Hepatic stellate cell (primary cell): ENCODE measurements around the gene HIPK3.
"Not testable (repeated sequence)": the region's sequence is repeated elsewhere in the genome, so short reads cannot be mapped to it uniquely, and the experiment has no call there.

Experiments used
- DNase-seq: peaks from one replicate; pipeline ENCODE4 v3.0.0; 2011; ENCODE audit warnings: low spot score

Gene HIPK3

DNA sequence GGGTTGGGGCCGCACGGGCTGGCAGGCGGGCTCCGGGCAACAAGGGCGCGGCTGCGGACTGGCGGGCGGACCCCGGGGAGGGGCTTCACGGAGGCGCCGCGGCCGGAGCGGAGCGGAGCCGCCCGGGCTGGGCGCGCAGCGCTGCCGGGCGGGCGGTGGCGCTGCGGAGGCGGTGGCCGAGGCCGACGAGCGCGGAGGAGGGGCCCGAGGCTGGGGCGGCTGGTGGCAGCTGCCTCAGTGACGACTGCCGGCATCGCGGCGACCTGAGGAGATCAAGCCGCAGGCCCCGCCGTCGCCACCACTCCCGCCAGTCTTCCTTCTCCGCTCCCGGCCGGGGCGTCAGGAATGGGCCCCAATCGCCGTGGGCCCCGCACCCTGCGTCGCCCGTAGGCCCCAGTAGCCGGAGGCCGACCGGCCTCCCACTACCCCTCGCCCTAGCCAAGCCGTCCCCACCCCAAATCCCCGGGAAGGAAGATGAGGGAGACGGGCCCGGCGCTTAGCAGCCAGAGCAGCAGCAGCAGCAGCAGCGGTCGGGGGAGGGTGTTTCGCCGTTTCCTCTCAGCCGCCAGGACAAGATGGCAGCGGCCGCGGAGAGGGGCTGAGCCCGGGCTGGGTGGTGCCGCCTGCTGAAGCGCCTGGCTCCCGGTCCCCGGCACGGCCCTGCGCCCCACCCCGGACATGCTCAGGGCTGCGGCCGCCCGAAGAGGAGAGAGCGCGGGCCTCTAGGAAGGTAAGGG is at the start of gene HIPK3:
TSS of gene HIPK3 (plus strand) at position 222 of the 737 bp plus-strand sequence.
- DNase-seq: peak; percentile 81

DNA sequence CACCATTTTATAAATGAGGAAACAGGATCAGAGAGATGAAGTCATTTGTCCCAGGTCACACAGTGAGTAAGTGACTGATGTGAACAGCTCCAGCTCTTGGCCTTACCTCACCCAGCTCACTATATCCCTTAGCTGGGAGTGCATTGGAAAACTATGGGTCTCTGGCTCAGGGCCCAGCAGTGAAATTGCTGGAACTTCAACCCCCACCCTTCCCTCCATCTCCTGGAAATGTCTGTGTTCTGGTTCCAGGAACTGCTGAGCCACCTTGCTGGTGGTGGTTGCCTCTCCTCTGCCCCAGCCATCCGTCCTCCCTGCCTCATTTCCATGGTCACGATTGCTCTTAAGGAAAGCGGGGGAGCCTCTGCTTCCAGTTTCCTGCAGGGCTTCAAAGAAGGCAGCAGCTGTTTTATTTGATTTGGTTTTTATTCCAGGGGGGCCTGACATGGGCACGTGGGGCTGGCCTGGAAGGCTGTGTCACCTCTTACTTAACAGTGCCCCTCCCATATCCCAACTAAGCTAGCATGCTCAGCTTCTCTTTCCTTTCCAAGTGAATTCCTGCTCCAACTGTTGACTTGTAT is 49.7 kb upstream of the HIPK3 start:
- peak; percentile 23 for DNase-seq

- no peak for DNase-seq
These were observed 49.0 kb upstream of the HIPK3 start for GRCh38 chr11:33208150-33208549.

DNA sequence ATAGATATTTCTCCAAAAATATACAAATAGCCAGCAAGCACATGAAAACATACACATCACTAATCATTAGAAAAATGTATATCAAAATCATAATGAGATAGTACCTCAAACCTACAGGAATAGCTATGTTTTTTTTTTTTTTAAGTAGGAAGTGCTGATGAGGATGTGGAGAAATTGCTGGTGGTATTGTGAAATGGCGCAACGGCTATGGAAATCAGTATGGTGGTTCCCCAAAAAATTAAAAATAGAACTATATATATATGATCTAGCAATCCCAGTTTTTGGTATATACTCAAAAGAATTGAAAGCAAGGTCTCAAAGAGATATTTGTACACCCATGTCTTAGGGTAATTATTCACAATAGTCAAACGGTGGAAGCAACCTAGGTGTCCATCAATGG is 46.0 kb upstream of the HIPK3 start:
- DNase-seq: no peak

DNA sequence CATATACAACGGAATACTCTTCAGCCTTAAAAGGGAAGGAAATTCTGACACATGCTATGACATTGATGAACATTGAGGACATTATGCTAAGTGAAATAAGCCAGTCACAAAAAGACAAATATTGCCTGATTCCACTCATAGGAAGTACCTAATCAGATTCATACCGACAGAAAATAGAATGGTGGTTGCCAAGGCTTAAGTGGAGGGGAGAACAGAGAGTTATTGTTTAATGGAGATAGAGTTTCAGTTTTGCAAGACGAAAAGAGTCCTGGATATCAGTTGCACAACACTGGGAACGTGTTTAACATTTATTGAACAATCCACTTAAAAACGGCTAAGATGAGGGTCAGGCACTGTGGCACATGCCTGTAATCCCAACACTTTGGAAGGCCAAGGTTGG is 45.6 kb upstream of the HIPK3 start:
- no peak for DNase-seq

DNA sequence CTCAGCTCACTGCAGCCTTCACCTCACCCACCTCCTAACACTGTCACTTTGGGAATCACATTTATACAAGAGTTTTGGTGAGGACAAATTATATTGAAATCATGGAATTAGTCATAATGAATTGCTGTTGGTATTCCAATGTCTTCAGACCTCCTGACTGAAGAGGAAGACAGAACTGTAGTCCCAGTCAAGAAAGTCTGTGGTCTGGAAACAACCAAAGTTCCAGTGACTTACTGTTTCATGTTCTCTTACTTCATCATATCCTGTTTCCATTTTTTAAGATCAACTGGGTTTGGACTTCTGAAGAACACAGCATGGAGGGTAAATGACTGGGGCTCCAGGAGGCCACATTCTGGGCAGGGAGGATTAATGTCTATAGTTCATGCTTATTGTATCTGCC is 43.0 kb upstream of the HIPK3 start:
- DNase-seq: peak; percentile 24

DNA sequence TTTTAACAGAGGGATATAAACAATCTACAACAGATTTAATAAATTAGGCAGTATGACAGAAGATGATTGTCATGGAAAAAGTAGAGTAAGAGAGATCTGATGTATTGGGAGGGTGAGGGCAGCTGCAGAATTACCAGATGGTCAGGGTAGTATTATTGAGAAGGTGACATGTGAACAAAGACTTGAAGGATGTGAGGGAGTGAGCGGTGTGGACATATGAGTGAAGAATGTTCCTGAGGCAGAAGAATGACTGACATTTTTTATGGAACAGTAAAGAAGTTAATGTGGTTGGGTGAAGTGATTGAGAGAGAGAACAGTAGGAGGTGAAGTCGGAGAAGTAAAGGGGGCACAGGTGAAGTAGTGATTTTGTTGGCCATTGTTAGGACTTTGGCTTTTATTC is 42.4 kb upstream of the HIPK3 start:
- DNase-seq: no peak

GRCh38 chr11:33216676-33217075 is 40.5 kb upstream of the HIPK3 start:
- DNase-seq: not testable (repeated sequence)

GRCh38 chr11:33222052-33222750 is 35.0 kb upstream of the HIPK3 start:
- DNase-seq: no peak

DNA sequence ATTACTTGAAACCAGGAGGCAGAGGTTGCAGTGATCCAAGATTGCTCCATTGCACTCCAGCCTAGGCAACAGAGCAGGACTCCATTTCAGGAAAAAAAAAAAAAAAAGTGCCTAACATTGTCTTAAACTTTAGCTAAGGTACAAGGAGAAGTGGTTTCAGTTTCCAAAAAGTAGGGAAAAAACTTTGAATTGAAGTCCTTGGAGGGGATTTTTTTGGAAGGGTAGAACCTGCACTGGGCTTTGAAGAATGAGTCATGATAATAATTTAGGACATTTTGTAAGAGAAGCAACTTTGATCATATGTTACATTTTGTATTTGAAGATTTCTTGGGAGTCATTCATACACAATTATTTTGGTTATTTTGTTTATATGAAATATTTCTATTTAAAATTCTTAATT is 31.8 kb upstream of the HIPK3 start:
- no peak for DNase-seq

- peak; percentile 18 for DNase-seq
These were observed 29.5 kb upstream of the HIPK3 start for GRCh38 chr11:33227578-33228261.

- DNase-seq: peak; percentile 8
These were observed 22.6 kb upstream of the HIPK3 start for GRCh38 chr11:33234397-33235190.

GRCh38 chr11:33237039-33237597 is 20.1 kb upstream of the HIPK3 start:
- no peak for DNase-seq

DNA sequence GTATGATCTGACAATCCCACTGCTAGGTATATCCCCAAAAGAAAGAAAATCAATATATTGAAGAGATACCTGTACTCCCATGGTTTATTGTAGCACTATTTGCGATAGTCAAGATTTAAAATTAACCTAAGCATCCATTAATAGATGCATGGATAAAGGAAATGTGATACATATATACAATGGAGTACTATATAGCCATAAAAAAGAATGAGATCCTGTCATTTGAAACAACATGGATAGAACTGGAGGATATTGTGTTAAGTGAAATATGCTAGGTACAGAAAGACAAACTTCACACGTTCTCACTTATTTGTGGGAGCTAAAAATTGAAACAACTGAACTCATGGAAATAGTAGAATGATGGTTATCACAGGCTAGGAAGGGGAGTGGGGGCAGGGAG is 14.6 kb upstream of the HIPK3 start:
- no peak for DNase-seq

DNA sequence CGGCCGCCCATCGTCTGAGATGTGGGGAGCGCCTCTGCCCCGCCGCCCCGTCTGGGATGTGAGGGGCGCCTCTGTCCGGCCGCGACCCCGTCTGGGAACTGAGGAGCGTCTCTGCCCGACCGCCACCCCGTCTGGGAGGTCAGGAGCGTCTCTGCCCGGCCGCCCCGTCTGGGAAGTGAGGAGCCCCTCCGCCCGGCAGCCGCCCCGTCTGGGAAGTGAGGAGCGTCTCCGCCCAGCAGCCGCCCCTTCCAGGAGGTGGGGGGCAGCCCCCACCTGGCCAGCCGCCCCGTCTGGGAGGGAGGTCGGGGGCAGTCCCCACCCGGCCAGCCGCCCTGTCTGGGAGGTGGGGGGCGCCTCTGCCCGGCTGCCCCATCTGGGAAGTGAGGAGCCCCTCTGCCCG is 13.5 kb upstream of the HIPK3 start:
- DNase-seq: not testable (repeated sequence)

DNA sequence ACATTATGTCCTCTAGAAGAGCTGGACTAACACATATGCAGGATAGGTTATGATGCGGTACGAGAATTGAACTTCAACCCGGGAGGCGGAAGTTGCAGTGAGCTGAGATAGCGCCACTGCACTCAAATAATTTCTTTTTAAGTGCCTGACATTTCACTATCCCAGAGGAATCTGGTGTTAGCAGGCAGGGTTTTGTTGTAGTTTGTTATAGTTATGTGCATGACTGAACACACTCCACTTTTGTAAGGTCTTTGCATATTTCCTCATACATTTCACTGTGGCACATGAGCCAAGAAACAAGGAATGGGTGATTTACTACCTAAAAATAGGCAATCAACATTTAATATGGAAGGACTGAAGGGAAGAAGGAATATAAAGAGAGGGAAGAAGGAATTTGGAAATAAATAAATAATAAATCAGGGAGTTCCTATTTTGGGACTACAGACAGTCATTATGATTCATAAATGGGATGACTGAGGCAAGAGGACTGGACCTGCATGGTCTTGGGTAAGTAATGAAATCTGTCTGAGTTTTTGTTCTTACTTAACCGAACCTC is 8.7 kb upstream of the HIPK3 start:
- peak; percentile 76 for DNase-seq

DNA sequence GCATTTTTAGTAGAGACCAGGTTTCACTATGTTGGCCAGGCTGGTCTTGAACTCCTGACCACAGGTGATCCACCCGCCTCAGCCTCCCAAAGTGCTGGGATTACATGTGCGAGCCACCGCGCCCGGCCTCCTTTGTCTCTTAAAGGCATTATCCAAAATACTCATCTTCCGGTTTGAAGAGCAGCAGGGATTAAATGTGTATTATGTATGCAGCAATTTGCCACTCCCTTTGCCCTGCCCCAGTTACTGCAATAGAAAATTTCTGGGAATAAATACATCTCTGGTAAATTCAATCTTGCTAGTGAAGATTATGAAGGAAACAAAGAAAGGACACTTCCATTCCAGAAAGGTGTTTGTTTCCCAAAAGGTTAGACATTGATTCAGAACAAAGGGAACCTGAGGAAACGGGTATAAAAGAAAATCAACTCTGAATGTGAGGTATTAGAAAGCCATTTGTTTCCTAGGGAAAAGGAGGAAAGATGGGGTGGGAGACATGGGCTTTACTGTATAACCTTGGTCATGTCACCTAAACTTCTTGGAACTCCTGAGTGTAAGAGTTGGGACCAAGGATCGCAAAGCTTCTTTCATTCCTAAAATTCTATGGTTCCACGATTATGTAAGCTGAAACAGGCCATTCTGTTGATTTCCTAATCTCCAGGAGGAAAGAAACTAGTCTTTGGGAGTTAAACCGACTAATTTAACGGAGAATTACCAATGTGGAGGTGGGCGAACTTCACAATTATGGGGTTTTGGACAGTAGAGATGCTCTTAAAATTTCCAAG is 959 bp upstream of the HIPK3 start:
- no peak for DNase-seq

- no peak for DNase-seq
These were observed 395 bp upstream of the HIPK3 start for GRCh38 chr11:33256813-33257159.

DNA sequence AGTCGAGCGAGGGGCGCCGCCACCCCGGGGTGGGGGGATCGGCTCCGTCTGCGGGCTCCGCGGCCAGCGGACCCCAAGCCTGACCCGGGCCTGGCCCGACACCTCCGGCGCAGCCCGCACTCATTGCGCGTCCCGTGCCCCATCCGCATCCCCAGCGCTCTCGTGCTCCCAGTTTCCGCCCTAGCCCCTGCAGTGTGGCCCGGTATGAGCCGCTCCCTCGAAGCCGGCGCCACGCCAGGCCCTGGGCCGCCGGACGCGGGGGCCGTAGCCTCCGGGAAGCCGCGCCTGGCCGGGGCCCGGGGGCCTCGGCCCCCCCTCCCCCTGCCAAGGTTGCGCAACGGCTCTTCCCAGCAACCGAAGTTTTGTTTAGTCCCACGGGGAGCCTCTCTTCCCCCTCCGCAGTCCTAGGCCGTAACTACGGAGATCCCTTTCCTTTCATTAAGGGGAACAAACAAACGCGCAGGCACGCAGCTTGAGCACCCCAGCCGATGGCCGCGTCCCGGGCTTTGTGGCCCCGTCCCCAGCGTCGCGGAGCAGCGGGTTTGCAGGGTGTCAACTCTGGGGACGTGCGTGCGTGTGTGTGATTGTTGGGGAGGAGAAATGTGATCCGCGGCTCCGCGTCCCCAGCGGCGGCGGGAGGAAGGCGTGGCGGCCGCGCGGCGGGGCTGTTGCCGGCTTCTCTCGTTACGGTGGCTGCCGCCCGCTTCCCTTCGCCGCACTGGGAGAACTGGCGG is 883 bp downstream of the HIPK3 start:
- peak; percentile 84 for DNase-seq
